ENCODE results near the gene PRPF4. TPM values are rescaled to one million over a fixed set of nuclear protein-coding genes. Genes with fewer than 3 reads are reported as not detected.

PRPF4 gene
- total RNA-seq, 4 donors from 2014 or later, result 17.7 to 25.8 (median 21.7) TPM

DNA sequence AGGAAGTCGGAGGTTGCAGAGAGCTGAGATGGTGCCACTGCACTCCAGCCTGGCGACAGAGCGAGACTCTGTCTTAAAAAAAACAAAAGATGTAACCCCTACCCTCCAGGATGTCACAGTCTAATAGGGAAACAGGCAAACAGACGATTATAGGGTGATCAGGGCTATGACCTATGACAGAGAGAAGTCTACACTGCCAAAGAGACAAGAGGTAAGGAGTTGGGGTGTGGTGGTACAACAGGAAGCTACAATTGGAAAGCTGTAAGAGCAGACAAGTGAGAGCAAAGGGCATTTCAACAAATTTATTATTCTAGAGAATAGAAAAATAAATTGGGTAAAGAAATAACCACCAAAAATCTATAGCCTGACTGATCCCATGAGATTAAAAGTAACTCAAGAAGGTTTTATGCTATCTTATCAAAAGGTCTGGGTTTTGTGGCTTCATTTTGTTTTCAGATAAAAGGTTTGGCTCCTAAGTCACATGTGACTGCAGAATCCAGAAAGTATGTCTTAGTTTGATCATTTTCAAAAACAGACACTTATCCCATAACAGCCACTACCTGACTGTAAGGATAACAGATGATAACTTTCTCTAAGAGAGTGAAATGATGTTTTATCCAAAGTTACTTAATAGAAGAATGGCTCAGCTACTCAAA, 7.4 kb upstream of the PRPF4 start:
- 94 to 97% methylated on average over 4 of the region's 4 CpGs for WGBS, 2 donors
- intact Hi-C loops (cut with DNase I), result no loop called here
- H3K9me3 ChIP-seq, result no peaks in the 10 kb centered on the region

GRCh38 chr9:113269355-113269754, 6.1 kb upstream of the PRPF4 start:
- 91 to 97% methylated on average over 2 of the region's 2 CpGs for WGBS, 2 donors
- no peaks in the 10 kb centered on the region for H3K27me3 ChIP-seq

More for the DNA sequence above, 7.4 kb upstream of the PRPF4 start:
- DNase-seq, result no peak
- Histone ChIP-seq H3K36me3 (peaks cover 35 to 54% of the 10 kb centered on the region in 2 donors), H3K4me3 (replicated peaks in 1 of 3) (no peak overlapping the region), H3K27ac (no peak overlapping the region), H3K4me1 (no peaks in the 10 kb centered on the region), H3K27me3 (no peaks in the 10 kb centered on the region)
- TF ChIP-seq POLR2A (IDR thresholded peaks at IDR 0.05), result no peak
- TF ChIP-seq, protein P1, sequence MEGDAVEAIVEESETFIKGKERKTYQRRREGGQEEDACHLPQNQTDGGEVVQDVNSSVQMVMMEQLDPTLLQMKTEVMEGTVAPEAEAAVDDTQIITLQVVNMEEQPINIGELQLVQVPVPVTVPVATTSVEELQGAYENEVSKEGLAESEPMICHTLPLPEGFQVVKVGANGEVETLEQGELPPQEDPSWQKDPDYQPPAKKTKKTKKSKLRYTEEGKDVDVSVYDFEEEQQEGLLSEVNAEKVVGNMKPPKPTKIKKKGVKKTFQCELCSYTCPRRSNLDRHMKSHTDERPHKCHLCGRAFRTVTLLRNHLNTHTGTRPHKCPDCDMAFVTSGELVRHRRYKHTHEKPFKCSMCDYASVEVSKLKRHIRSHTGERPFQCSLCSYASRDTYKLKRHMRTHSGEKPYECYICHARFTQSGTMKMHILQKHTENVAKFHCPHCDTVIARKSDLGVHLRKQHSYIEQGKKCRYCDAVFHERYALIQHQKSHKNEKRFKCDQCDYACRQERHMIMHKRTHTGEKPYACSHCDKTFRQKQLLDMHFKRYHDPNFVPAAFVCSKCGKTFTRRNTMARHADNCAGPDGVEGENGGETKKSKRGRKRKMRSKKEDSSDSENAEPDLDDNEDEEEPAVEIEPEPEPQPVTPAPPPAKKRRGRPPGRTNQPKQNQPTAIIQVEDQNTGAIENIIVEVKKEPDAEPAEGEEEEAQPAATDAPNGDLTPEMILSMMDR (IDR thresholded peaks at IDR 0.05), result no peak

GRCh38 chr9:113269871-113270270, 5.6 kb upstream of the PRPF4 start:
- no peak overlapping the region for H3K4me3 ChIP-seq (replicated peaks in 1 of 3)
- 93 to 96% methylated on average over 2 of the region's 2 CpGs for whole genome bisulfite sequencing, 2 donors
- intact Hi-C loops (cut with DNase I), result loop anchor here (5.0 to 10.0 kb wide), 3 partner anchors 45 to 387 kb away; partner anchors contain the start of genes FKBP15 and SLC31A1

More at GRCh38 chr9:113269355-113269754, 6.1 kb upstream of the PRPF4 start:
- Histone ChIP-seq H3K36me3 (peaks cover 35 to 54% of the 10 kb centered on the region in 2 donors), H3K27ac (no peak overlapping the region), H3K4me3 (replicated peaks in 1 of 3) (no peak overlapping the region), H3K9me3 (no peaks in the 10 kb centered on the region), H3K4me1 (peaks cover 4 to 5% of the 10 kb centered on the region in 2 donors)
- no peak for DNase-seq
- TF ChIP-seq, protein P1 (IDR thresholded peaks at IDR 0.05), result no peak
- no peak for TF ChIP-seq POLR2A (IDR thresholded peaks at IDR 0.05)
- intact Hi-C loops (cut with DNase I), result no loop called here

GRCh38 chr9:113274474-113275156, 843 bp upstream of the PRPF4 start:
- WGBS, 2 donors, result 1 to 2% methylated on average over 15 of the region's 15 CpGs
- DNase-seq, result no peak
- peaks cover 12 to 17% of the 10 kb centered on the region in 2 donors for H3K4me1 ChIP-seq
- peaks cover 34 to 43% of the 10 kb centered on the region in 2 donors for H3K36me3 ChIP-seq
- no peak for TF ChIP-seq POLR2A (IDR thresholded peaks at IDR 0.05)
- TF ChIP-seq, protein P1 (IDR thresholded peaks at IDR 0.05), result peak; percentile 33 to 72 (median 65)
- no peaks in the 10 kb centered on the region for H3K27me3 ChIP-seq
- intact Hi-C loops (cut with DNase I), result loop anchor here (5.0 to 10.0 kb wide), 3 partner anchors 50 to 383 kb away; partner anchors contain the start of genes FKBP15 and SLC31A1
- peak overlapping the region in 2 of 3 donors; percentile 70 to 73 for H3K4me3 ChIP-seq (replicated peaks in 1 of 3)
- peak overlapping the region; percentile 77 to 87 (median 86) for H3K27ac ChIP-seq
- H3K9me3 ChIP-seq, result no peaks in the 10 kb centered on the region

More at GRCh38 chr9:113269871-113270270, 5.6 kb upstream of the PRPF4 start:
- H3K9me3 ChIP-seq, result no peaks in the 10 kb centered on the region
- no peak for DNase-seq
- H3K4me1 ChIP-seq, result peaks cover 5 to 6% of the 10 kb centered on the region in 2 donors
- no peaks in the 10 kb centered on the region for H3K27me3 ChIP-seq
- H3K36me3 ChIP-seq, result peaks cover 35 to 54% of the 10 kb centered on the region in 2 donors
- no peak for TF ChIP-seq POLR2A (IDR thresholded peaks at IDR 0.05)
- TF ChIP-seq, protein P1 (IDR thresholded peaks at IDR 0.05), result no peak
- no peak overlapping the region for H3K27ac ChIP-seq

All from thyroid gland (tissue), 4 donors.